ENCODE data around the gene TTC17.

Gene TTC17

GRCh38 chr11:43516316-43516850 is 157.7 kb downstream of the TTC17 start:
- Histone ChIP-seq H3K9me3 (ENCODE audit: control insufficient read depth, insufficient read depth, low read depth, low read length) (no peaks in the 10 kb centered on the region), H3K4me3 (ENCODE audit: low read depth, low read length) (no peak overlapping the region), H3K4me1 (ENCODE audit: control insufficient read depth, insufficient read depth, low read length) (no peaks in the 10 kb centered on the region), H3K36me3 (ENCODE audit: control insufficient read depth in 2 of 2, insufficient read depth in 1 of 2, low read length in 2 of 2) (no peaks in the 10 kb centered on the region), H3K27ac (ENCODE audit: extremely low read depth, low read depth, low read length) (no peak overlapping the region)
- CTCF ChIA-PET = interaction anchor here (0.6 to 1.1 kb wide), 3 partner anchors 10 to 57 kb away, joined by 3 to 6 read pairs (median 5); no protein-coding TSS in a partner anchor
- POLR2A ChIA-PET = no interaction called here
- TF ChIP-seq ZFP41 (tag by site-specific recombination; IDR thresholded peaks at IDR 0.05; ENCODE audit: borderline replicate concordance) = no peak
- TF ChIP-seq ZXDB (tag by site-specific recombination; IDR thresholded peaks at IDR 0.05) = no peak
- no peak for TF ChIP-seq ZNF148 (tag by site-specific recombination; IDR thresholded peaks at IDR 0.05; ENCODE audit: borderline replicate concordance)
- no peak for TF ChIP-seq ZNF544 (tag by site-specific recombination; IDR thresholded peaks at IDR 0.05)
- TF ChIP-seq SCRT2 (tag by site-specific recombination; IDR thresholded peaks at IDR 0.05) = no peak
- no peak for TF ChIP-seq ZSCAN23 (tag by site-specific recombination; IDR thresholded peaks at IDR 0.05)
- TF ChIP-seq SETDB1 (IDR thresholded peaks at IDR 0.05; ENCODE audit: insufficient read length, low read length) = no peak
- TF ChIP-seq ZNF292 (tag by site-specific recombination; IDR thresholded peaks at IDR 0.05; ENCODE audit: borderline replicate concordance, low read depth) = no peak
- no peak for TF ChIP-seq ZNF571 (tag by site-specific recombination; IDR thresholded peaks at IDR 0.05)
- no peak for TF ChIP-seq ZNF488 (tag by site-specific recombination; IDR thresholded peaks at IDR 0.05)
- no peak for TF ChIP-seq ZNF473 (tag by site-specific recombination; IDR thresholded peaks at IDR 0.05)
- TF ChIP-seq ZBTB26 (tag by site-specific recombination; optimal IDR thresholded peaks at IDR 0.05) = no peak
- TF ChIP-seq ZNF324 (tag by site-specific recombination; IDR thresholded peaks at IDR 0.05) = no peak
- TF ChIP-seq KLF1 (tag by site-specific recombination; IDR thresholded peaks at IDR 0.05) = no peak
- TF ChIP-seq ZNF501 (tag by site-specific recombination; IDR thresholded peaks at IDR 0.05) = no peak
- TF ChIP-seq ZNF223 (tag by site-specific recombination; IDR thresholded peaks at IDR 0.05) = no peak
- no peak for TF ChIP-seq PRDM2 (tag by site-specific recombination; IDR thresholded peaks at IDR 0.05; ENCODE audit: borderline replicate concordance)
- no peak for TF ChIP-seq ZNF449 (tag by site-specific recombination; IDR thresholded peaks at IDR 0.05)
